ENCODE results near the gene CTRL. TPM values are rescaled to one million over a fixed set of nuclear protein-coding genes. Genes with fewer than 3 reads are reported as not detected.
"Not testable (repeated sequence)": the region's sequence is repeated elsewhere in the genome, so short reads cannot be mapped to it uniquely, and the experiment has no call there.

CTRL gene
- total RNA-seq, 1 experiment from 2014 or later, result 0.24 TPM

DNA sequence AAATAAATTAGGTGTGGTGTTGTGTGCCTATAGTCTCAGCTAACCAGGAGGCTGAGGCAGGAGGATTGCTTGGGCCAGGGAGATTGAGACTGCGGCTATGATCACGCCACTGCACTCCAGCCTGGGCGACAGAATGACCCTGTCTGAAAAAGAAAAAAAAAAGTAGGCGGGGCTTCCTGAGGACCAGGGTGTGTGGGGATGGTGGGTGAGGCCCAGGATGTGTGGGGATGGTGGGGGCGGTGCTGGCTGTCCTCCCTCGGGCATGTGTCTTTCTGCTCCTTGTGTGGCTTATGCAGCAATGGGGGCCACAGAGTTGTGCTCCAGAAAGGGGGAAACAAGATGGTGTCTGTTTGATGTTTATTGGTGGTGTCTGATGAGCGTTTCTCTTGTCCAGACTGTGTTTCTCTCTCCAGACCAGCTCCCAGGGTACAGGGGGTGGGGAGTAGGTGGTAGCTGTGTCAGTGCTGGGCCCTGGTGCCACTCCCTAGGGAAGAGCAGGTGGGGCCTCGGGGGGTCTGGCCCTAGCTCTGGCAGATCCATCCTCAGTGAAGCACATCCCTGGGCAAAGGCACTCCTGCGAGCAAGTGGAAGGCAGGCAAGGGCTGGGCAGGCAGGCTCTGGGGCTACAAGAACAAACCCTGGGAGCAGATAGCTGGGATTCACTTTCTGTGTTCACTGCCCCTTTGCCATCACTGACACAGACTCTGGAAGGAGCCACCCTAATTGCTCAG is 10.0 kb upstream of the CTRL start:
- no peak for DNase-seq (ENCODE audit: low read depth)

DNA sequence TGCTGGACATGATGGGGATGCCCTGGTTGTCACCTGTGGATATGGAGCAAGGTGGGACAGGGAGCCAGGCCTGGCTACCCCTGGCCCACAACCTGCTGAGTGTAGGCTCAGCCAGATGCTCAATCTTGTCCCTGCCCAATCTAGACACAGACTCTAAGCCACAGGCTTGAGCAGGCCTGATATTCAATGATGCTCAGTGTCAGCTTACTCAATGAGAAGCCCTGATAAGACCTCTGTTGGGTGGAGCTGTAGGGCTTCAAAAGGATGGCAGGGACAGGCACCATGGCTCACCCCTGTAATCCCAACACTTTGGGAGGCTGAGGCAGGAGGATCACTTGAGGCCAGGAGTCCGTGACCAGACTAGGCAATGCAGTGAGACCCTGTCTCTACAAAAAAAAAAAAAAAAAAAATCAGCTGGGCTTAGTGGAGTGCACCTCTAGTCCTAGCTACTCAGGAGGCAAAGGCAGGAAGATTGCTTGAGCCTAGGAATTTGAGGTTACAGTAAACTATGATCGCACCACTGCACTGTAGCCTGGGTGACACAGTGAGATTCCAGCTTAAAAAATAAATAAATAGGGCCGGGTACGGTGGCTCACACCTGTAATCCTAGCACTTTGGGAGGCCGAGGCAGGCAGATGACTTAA is 8.9 kb upstream of the CTRL start:
- no peak for DNase-seq (ENCODE audit: low read depth)

DNA sequence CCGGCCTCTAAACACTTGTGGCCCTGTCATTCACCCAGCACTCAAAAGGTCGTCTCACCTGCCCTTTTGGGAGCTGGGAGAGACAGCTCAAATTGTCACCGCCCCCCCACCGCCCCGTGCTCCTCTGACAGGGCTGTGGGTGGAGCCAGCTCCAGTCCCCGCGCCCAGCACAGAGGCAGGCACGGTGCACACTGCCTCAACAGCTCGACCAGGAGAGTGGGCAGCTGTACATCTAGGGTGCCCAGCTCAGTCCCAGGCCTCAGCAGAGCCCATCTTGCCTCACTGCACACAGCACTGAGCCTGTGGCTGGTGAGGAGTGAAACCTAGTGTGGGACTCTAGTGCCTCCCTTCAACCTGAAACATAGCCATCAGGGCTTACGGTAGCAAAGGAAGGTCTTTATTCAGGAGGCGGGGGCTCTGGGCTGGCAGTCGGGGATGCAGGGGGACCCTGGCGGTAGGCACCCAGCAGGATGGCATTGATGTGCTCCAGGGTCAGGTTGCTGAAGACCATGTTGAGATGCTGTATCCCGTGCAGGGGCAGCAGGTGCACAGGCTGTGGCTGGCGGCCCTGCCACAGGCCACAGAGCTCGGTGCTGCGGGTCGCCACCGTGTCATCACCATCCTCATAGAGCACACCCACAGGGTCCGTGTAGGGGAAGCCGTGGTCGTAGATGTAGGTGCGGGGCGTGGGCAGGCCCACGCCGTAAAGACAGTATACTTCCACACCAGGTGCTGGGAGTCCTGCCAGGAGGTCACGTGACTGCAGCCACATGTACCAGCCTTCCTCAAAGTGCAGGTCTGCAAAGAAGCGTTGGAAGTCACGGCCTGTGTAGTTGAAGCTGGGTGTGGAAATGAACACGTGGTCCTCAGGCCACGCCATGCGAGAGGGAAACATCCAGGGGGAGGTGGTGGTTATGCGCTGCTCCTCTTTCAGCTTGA is 8.1 kb upstream of the CTRL start:
- no peak for DNase-seq (ENCODE audit: low read depth)

DNA sequence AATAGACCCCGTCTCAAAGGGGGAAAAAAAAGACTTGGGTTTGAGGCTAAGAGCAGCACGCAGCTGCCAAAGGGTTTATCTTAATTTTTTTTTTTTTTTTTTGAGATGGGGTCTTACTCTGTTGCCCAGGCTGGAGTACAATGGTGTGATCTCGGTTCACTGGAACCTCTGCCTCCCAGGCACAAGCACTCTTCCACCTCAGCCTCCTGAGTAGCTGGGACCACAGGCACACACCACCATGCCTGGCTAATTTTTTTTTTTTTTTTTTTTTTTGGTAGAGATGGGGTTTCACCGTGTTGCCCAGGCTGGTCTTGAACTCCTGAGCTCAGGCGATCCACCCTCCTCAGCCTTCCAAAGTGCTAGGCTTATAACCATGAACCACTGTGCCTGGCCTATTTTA is 6.1 kb upstream of the CTRL start:
- not testable (repeated sequence) for DNase-seq (ENCODE audit: low read depth)

DNA sequence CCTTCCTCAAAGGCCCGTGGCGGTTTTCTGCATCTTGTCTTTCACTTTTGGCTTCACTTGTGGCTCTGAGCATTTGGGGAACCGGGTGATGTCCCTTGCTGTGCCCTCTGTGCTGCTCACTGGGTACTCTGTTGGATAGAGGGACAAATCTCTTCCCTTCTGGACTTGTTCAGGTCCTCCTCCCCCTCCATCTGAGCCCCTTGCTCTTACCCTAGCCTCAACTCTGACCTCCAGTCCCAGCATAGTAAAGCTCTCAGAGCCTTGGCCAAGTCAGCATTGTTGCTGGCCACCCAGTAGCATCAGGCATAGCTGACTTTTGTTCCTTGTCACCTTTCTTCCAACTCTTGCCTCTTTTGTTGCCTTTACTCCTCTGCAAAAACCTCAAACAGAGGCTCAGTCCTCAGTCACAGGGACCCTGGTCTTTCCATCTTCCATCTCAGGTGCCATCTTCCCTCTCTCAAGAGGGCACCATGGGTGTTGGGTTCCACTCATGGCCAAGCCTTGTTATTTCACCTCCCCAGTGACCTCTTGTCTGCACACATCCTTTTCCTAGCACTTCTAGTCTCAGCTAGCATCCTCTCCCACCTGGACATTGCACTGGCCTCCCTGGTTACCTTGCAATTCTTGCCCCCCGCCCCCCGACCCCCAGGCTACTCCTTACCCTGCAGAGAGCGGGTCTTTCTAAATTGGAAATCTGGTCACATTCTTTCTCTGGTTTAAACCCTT is 5.4 kb upstream of the CTRL start:
- peak; percentile 81 for DNase-seq (ENCODE audit: low read depth)

DNA sequence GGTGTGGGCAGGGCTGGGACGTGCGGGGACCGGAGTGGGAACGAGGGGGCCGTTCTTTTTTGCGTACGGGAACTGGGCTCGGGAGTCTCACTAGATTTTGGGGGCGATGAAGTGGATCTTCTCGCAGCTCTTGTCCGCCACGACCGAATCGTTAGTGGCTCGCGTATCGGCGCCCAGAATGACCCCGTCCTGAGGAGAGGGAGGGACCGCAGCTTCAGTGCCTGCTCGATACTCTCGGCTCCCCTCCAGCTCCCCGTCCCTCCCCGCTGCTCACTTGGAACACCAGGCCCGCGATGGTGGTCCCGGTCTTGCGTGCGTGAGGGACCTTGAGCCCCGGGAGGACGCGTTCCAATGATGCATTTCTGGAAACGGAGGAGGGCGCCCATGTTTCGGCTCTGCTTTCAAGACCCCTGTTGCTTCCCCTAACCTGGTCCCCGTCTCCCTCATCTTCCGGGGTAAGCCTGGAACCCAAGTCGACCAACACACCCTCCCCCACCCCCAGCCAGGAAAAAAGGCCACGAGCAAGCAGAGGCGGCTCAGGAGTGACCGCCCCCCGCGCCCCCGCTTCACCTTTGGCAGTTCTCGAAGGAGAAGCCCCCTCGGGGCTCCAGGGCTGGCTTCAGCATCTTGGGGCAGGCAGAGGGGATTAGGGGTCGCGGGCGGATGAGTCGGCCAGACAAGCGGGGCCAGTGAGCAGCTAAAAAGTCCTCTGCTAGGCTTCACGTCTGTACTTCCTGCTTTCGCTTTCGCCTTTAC is 4.6 kb upstream of the CTRL start, which contains the start of gene PSMB10:
TSS of gene PSMB10 (minus strand) at position 727 of the 756 bp plus-strand sequence. CDS start at position 626, 101 bp downstream.
- DNase-seq (ENCODE audit: low read depth), result peak; percentile 28

DNA sequence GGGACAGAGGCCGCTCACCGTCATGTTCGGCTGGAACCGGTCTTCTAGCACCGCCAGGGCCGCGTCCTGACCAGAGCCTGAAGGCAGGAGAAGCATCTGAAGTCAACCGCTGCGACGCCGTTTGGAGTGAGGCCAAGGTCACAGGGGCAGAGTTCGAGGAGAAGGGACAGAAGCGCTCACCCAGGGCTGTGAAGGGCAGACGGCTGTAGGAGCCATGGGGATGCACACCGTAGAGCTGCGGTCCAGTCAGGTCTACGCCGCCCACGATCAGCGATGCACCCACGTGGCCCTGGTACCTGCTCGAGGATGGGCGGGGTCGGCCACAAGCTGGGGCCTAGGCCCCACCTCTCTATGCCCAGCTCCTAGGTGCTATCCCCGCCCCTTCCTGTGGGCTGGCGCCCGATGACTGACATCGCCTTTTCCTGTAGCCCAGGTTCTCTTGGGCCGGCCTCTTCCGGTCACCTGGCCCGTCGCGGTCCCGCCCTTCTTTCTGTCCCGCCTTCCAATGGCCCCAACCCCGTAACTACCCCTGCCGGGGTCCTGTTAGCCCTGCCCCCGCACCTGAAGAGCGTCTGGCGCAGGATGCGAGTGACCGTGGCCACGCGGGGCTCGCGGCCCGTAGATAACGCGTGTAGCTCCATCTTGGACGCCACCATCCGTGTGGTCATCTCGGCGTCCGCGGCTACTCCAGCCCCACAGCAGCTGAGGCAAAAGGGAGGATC is 3.9 kb upstream of the CTRL start:
- peak; percentile 88 for DNase-seq (ENCODE audit: low read depth)

DNA sequence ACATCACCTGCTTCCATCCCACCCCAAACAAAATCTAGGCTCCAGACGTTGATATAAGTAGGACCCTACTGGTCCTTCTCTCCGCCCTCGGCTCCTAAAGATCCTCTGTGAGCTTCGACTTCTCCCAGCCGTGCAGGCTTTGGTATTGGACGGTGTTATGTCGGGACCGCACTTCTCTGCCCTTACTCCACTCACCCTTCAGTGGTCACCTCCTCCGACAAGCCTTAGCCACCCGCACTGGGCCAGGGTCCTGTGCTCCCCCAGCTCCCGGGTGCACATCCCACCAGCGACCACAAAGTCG is 3.4 kb upstream of the CTRL start:
- DNase-seq (ENCODE audit: low read depth), result no peak

DNA sequence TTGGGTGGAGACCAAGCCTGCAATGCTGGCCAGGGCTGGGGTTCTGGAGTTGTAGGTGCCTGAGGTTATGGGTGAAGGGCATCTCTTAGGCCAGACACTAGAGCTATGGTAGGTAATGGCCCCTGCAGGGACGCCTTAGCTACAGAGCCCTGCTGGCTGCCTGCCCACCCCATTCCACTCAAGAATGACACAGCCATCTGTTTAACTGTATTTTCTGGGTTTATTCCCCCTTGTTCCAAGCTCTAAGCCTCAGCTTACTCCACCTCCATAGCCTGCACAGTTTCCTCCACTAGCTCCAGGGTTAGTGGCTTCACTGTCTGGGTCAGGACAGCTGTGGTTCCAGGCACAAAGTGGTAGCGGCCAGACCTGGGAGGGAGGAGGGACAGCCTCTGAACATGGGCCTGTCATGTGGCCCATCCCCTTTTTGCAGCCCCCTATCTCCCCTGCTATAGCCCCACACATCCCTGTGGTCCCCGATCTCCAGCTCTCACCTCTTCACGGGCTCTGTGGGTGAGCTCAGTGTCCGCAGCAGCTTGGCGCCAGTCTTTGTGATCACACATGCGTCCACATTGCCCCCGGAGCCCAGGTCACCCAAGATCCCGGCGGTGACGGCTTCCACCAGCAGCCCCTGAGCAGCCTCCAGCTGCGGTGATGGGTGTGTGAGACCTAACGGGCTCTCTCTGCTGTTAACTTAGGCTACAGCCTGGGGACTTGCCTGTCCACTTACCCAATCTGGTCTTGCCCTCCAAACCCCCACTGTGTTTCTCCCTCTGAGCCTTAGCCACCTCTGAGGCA is 2.8 kb upstream of the CTRL start:
- DNase-seq (ENCODE audit: low read depth), result no peak

DNA sequence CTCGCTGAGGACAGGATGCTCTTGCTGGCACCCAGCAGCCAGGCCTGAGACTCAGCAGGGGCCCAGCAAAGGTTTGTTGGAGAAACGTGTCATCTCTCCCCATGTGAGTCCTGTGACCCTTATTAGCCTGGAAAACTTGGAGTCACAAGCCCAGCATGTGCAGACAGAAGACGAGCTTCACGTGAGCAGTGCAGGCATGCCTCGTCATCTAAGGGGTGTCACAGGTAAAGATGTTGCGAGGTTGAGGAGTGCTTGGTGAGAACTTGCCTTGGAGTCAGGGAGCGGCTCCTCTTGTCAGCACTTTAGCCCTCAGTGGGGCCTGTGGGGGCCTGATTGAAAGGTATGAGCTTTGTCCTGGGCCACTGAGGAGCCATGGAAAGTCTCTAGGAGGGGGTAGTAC is 2.1 kb upstream of the CTRL start:
- no peak for DNase-seq (ENCODE audit: low read depth)

DNA sequence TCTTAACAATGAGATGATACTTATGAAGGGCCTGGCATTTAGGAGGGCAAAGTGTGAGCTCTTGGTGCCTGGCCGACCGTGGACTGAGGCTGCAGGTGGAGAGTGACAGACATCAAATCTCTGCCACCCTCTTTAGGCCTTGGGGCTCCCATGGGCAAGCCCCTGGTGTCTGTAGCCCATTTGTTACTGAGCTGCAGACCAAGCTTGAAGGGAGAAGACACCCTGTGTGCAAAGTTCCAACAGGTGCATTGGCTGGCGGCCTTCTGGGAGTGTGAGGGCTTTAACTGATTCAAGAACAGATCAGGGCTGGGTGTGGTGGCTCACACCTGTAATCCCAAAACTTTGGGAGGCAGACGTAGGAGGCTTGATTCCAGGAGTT is 789 bp upstream of the CTRL start:
- no peak for DNase-seq (ENCODE audit: low read depth)

DNA sequence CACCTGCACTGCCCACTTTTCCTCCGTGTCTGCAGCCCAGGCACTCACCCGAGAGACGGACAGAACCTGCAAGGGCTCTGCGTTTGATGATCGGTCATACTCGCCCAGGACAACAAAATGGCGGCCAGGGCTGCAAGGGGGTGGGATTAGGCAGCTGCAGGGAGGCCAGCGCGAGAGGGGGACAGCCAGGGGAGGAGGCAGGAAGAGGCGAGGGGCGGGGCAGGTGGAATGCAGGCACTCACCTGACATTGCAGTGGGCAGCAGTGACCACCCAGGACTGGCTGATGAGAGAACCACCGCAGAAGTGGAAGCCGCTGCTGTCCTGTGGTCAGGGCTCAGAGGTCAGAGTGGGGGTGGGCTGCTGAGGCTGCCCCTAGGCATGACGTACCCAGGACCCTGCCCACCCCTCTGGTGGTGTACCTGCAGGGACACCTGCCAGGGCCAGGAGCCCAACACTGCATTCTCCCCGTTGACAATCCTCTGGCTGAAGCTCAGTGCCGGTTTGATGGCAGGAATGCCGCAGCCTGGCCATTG is 917 bp downstream of the CTRL start:
- no peak for DNase-seq (ENCODE audit: low read depth)

DNA sequence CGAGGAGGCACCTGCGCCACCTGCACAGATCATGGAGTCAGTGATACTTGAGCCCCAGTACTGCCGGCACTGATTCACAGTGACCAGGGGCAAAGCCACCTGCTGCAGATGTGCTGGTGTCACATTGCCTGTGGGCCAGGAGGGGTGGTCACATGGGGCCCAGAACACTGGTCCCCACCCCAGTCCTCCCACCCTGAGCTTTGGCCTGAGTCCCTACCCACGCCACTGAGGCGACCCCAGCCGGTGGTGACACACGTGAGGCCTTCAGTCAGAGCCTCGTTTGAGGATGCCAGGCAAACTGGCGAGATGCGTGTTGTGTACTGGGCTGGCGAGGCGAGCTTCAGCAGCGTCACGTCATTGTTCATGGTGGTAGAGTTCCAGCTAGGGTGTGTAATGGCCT is 1.5 kb downstream of the CTRL start:
- DNase-seq (ENCODE audit: low read depth), result no peak

DNA sequence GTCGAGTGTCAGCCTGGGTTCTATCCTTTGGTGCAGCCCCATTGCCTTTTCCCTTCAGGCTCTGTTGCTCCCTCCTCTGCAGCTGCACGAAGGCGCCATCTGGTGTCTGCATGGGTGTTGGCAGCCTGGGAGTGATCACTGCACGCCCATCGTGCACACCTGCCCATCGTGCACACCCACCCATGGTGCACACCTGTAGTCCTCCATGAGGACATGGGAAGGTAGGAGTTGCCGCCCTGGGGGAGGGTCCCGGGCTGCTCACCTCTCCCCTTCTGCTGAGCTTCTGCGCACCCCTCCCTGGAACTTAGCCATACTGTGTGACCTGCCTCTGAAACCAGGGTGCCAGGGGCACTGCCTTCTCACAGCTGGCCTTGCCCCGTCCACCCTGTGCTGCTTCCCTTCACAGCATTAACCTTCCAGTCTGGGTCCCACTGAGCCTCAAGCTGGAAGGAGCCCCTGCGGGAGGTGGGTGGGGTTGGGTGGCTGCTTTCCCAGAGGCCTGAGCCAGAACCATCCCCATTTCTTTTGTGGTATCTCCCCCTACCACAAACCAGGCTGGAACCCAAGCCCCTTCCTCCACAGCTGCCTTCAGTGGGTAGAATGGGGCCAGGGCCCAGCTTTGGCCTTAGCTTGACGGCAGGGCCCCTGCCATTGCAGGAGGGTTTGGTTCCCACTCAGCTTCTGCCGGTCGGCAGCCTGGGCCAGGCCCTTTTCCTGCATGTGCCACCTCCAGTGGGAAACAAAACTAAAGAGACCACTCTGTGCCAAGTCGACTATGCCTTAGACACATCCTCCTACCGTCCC is 2.9 kb downstream of the CTRL start:
- peak; percentile 52 for DNase-seq (ENCODE audit: low read depth)

DNA sequence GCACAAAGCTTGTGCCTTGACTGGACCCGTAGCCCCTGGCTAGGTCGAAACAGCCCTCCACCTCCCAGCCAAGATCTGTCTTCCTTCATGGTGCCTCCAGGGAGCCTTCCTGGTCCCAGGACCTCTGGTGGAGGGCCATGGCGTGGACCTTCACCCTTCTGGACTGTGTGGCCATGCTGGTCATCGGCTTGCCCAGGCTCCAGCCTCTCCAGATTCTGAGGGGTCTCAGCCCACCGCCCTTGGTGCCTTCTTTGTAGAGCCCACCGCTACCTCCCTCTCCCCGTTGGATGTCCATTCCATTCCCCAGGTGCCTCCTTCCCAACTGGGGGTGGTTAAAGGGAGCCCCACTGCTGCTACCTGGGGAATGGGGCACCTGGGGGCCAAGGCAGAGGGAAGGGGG is 3.5 kb downstream of the CTRL start:
- DNase-seq (ENCODE audit: low read depth), result no peak

DNA sequence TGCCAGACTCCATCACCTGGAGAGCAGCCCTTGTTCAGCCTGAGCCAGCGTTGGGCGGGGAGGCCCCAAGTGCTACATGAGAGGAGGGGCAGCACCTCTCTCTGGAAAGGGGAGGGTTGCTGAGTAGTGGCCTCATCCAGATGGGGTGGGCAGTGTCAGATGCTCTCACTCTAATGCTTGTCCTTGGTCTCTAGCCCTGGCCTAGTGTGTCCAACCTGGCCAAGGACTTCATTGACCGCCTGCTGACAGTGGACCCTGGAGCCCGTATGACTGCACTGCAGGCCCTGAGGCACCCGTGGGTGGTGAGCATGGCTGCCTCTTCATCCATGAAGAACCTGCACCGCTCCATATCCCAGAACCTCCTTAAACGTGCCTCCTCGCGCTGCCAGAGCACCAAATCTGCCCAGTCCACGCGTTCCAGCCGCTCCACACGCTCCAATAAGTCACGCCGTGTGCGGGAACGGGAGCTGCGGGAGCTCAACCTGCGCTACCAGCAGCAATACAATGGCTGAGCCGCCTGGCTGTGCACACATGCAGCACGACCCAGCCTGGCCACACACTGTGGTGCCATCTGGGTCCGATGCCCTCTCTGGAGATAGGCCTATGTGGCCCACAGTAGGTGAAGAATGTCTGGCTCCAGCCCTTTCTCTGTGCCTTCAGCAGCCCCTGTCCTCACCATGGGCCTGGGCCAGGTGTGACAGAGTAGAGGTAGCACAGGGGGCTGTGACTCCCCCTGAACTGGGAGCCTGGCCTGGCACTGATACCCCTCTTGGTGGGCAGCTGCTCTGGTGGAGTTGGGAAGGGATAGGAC is 4.3 kb downstream of the CTRL start:
- no peak for DNase-seq (ENCODE audit: low read depth)

DNA sequence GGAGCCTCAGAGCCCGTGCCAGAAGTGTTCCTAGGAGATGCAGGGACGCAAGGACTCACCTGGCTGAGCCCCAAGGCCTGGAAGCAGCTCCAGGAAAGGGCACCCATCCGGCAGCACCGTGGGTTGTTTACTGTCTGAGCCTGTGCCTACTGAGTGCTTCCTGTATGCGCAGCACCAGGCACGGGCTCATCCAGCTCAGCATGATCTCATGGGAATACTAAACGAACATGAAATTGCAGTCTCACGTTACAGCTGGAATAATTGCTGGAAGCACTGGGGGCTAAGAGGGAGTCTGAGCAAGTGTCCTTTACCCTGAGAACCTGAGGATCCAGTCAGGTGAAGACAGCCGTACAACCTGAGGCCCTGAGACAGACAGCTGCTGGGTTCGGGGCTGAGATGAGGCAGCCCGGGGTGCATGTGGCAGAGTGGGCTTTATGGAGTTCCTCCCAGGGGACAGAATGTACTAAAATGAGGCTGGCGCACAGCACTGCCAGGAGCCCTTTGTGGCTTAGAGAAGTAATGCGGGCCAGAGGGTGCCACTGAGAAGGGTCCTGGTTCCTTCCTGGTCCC is 5.4 kb downstream of the CTRL start:
- DNase-seq (ENCODE audit: low read depth), result no peak
